AG09309 (cell line): Measurements from ENCODE around the gene RAET1E.
"Not testable (repeated sequence)": the region's sequence is repeated elsewhere in the genome, so short reads cannot be mapped to it uniquely, and the experiment has no call there.

Experiments
- DNase-seq: peaks from one replicate; pipeline ENCODE4 v3.0.0-alpha.2; 2010; ENCODE audit warnings: low read depth
- H3K4me3 ChIP-seq: 2 replicates; pipeline ENCODE4 v1.5.1; 2011; ENCODE audit warnings: mild to moderate bottlenecking, low read depth, low read length, moderate library complexity; ENCODE audit not compliant: control insufficient read depth
- TF ChIP-seq, protein P1 (sequence below): IDR thresholded peaks from 2 replicates; pipeline ENCODE4 v1.5.1; 2011; ENCODE audit warnings: mild to moderate bottlenecking, low read depth, low read length, inconsistent platforms; ENCODE audit not compliant: insufficient read depth, control insufficient read depth; ENCODE audit errors: missing control alignments

Gene RAET1E

DNA sequence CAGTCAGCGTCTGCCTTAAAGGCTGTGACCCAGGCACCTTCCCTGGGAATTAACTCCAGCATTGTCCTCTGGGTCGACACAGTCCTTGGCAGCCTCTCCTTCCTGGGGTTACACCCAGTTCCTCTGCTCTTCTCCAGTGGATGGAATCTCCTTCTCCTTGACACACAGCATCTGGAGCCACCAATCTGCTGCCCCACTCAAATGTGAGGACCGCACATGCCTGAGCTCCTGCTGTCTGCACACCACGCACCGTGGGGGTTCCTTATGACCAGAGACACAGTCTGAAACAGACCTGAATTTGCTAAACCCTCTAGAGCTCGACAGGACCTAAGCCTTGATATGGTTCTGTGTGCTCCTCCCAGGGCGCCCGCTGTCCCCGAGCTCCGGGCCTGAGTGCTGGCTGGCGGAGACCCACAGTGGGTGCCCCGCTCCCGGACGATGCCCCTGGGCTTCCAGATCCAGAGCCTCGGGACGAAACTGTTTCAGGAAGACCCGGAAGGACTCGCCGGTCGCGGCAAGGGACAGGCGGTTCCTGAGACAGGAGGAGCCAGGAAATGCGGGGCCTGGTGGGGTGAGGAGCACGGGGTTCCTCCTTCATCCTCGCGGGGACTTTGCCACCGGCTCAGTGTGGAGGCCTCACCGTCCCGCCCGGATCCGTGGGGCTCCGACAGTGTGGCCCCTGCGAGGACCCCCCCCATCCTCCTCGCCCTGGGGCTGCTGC lies 27.5 kb upstream of the RAET1E start:
- DNase-seq = no peak
- TF ChIP-seq, protein P1, sequence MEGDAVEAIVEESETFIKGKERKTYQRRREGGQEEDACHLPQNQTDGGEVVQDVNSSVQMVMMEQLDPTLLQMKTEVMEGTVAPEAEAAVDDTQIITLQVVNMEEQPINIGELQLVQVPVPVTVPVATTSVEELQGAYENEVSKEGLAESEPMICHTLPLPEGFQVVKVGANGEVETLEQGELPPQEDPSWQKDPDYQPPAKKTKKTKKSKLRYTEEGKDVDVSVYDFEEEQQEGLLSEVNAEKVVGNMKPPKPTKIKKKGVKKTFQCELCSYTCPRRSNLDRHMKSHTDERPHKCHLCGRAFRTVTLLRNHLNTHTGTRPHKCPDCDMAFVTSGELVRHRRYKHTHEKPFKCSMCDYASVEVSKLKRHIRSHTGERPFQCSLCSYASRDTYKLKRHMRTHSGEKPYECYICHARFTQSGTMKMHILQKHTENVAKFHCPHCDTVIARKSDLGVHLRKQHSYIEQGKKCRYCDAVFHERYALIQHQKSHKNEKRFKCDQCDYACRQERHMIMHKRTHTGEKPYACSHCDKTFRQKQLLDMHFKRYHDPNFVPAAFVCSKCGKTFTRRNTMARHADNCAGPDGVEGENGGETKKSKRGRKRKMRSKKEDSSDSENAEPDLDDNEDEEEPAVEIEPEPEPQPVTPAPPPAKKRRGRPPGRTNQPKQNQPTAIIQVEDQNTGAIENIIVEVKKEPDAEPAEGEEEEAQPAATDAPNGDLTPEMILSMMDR = no peak
- H3K4me3 ChIP-seq = peak overlapping the region; percentile 46

DNA sequence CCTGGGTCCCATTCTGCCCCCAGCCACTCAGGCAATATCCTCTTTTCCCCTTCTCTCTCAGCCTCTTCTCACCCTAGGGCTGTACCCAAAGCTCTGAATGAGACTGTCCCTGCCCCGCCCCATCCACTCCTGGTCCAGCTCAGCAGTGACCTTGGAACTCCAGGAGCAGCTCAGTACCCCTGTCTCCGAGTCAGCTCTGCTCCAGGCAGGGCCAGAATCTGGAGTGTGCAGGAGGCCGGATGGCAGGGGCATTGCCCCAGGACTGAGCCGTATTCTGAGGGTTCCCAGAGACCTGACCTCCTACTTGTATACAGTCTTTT lies 27.0 kb upstream of the RAET1E start:
- no peak overlapping the region for H3K4me3 ChIP-seq
- TF ChIP-seq, protein P1 = no peak
- DNase-seq = no peak

DNA sequence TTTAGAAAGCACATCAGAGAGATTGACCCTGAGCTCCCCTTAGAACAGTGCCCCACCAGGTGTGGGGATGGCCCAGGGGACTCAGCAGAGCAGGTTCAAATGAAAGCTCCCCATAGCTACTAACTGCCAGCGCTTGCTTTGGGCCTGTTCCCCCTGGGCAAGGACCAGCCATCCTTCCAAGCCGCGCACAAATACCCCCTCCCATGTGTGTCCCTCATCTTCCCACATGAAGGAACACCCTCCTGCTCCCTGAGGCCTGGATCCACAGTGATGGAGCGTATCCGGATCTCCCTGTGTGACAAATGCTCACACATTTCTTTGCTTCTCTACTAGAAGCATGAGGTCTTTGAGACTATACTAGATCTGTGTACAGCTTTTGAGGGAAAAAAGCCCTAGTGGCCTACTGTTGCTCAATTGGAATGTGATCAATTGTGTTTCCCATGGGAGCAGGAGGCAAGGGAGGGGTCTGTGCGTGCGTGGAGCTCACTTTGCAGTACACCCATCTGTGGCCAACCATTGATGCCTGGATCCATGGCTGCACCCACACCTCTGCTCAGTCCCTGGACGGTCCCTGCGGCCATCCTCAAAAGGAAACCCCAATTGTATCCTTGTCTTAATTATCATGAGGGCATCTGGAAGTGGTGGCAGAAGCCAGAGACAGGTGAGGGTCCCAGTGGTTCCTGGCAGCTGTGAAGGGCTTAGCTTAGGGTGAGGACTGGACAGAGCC lies 26.5 kb upstream of the RAET1E start:
- DNase-seq = no peak
- TF ChIP-seq, protein P1 = no peak
- H3K4me3 ChIP-seq = no peak overlapping the region

DNA sequence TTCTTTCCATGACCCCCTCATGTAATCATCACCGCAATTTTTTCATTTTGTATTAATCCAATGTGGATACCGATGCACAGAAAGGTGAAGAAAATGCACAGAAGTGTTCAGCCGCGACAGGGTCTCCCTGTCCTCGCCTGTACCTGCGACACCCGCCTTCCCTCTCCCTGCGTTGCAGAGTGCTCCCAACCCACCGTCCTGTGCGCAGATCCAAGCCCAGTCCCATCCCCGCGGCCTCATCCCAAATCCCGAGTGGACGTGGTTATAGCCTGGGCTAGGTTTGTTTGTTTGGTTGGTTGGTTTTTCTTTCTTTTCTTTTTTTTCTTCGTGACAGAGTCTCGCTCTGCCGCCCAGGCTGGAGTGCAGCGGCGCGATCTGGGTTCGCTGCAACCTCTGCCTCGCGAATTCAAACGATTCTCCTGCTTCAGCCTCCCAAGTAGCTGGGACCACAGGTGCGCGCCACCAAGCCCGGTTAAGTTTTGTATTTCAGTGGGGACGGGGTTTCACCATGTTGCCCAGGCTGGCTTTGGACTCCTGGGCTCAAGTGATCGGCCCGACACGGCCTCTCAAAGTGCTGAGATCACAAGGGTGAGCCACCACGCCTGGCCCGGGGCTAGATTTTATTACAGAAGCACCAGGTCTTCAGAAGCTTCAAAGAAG lies 25.5 kb upstream of the RAET1E start:
- peak overlapping the region; percentile 59 for H3K4me3 ChIP-seq
- DNase-seq = no peak

DNA sequence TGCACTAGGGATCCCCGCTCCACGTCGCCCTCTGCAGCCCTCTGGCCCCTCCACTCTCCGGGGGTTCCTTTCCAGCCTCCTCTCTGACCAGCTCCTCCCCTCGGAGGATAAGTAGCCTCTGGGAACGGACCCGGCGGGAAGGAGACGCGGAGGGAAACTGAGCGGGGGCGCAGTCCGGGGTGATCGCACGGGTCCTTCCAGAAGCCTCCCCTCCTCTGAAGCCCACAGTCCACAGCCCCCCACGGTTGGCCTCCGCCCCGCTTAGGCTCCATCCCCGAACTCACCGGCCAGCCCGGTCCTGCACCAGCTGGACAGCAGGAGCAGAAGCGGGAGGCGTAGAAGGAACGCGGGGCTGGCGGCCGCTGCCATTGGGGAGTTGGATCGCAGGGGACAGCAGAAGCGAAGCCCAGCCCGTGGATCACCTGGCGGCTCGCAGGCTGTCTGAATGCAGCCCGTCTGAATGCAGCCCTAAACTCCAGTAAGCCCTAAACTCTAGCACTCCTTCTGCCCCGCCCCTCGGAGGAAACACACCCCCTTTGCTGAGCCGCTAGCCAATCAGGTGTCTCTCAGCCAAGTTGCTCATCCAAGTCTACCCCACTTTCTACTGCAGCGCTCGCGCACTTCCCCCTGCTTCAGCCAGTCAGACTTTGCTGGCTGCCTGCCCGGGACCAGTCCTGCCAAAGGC lies 24.9 kb upstream of the RAET1E start, which contains the start of gene RAET1G:
Gene RAET1G, minus strand, starts transcription at position 480 of the 685 bp plus-strand sequence. Its CDS starts 111 bp downstream, at position 369.
- H3K4me3 ChIP-seq = peak within 1 kb of the TSS; percentile 59
- DNase-seq = peak; percentile 83
- TF ChIP-seq, protein P1 = no peak

More for the DNA sequence above, 25.5 kb upstream of the RAET1E start:
- TF ChIP-seq, protein P1 = no peak

DNA sequence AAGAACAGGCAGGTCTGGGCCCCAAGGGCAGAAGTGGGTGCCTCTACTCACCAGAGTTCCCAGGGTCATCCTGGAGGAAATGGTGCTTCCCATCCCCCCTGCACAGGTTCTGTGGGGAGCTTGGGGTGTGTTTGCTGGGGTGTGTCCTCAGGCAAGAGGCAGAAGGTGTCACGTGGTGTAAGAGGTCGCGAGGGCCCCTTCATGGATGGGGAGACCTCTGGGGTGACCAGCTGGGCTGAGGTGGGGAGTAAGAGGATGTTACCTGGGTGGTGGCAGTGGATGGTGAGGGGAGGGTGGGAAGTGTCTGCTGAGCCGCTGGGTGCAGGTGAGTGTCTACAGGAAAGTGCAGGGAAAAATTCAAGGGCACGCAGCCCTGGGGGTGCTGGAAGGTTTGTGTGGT lies 24.2 kb upstream of the RAET1E start:
- H3K4me3 ChIP-seq = peak overlapping the region; percentile 59
- not testable (repeated sequence) for DNase-seq

DNA sequence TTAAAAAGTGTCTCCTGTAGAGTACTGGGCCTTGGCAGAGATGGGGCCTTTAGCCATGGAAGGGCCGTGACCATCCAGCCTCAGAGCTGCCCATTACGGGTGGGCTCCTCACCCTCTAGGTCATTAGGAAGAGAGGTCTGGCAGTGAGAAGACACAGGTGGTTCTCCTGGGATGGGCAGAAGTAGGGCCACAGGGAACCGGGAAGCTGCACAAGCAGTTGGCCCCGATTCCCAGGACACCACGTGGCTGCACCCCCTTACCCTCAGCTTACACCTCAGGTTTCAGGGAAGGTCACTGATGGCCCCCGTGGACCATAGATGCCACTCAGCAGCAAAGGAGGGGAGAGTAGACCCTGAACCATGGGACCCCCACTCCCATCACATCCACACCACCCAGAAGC lies 23.4 kb upstream of the RAET1E start:
- no peak overlapping the region for H3K4me3 ChIP-seq
- no peak for DNase-seq
- TF ChIP-seq, protein P1 = no peak
